ENCODE data around the gene NADK2.

GRCh38 chr5:36228505-36228904 lies 13.2 kb downstream of the NADK2 start:
- TF ChIP-seq GATA2 (IDR thresholded peaks at IDR 0.05; ENCODE audit: low read depth, low read length) (no peak), GATA3 (IDR thresholded peaks at IDR 0.05; ENCODE audit: low read depth, low read length) (no peak)
